Neural progenitor cell (in vitro differentiated cells): ENCODE measurements around the gene TLCD3B.

Experiments
- CTCF ChIP-seq: fragments of 200-600 bp; sonication (generic); IDR thresholded peaks from 2 replicates; pipeline ENCODE4 v1.5.1; 2017; ENCODE audit warnings: antibody characterized with exemption, mild to moderate bottlenecking
- EZH2 ChIP-seq: fragments of 200-600 bp; sonication (generic); IDR thresholded peaks from 2 replicates; pipeline ENCODE4 v1.6.1; 2017; ENCODE audit warnings: antibody characterized with exemption, mild to moderate bottlenecking, moderate library complexity

GRCh38 chr16:30075503-30076275 lies 44.6 kb upstream of the TLCD3B start, which contains the start of gene PPP4C:
- TF ChIP-seq CTCF (peak; percentile 9), EZH2 (no peak)
